DMS114 treated with DMSO at 0.1 percent for 48 hours (cell line): ENCODE measurements around the gene CALY.
A peak's percentile ranks its signal among the peaks of the same experiment; 100 is the strongest.
"Not testable (repeated sequence)": the region's sequence is repeated elsewhere in the genome, so short reads cannot be mapped to it uniquely, and the experiment has no call there.

Experiments
- DNase-seq: peaks from one replicate; lab custom pipeline; 2025; ENCODE audit not compliant: unreplicated experiment; lab: John Stamatoyannopoulos, UW

CALY gene

GRCh38 chr10:133336577-133337369, at the start of gene CALY:
Gene CALY (minus strand): TSS chr10:133336896. CDS start chr10:133328989, 7,907 bp downstream.
- peak; percentile 39 for DNase-seq

GRCh38 chr10:133385214-133385613, 48.5 kb upstream of the CALY start:
- no peak for DNase-seq

- no peak for DNase-seq
These were observed 47.4 kb upstream of the CALY start for GRCh38 chr10:133384071-133384470.

GRCh38 chr10:133383551-133383950, 46.9 kb upstream of the CALY start:
- DNase-seq = no peak

GRCh38 chr10:133381036-133381435, 44.3 kb upstream of the CALY start:
- DNase-seq = no peak

- no peak for DNase-seq
These were observed 43.3 kb upstream of the CALY start for GRCh38 chr10:133379801-133380666.

- no peak for DNase-seq
These were observed 42.6 kb upstream of the CALY start, which contains the start of gene PAOX for GRCh38 chr10:133379152-133379800. Gene PAOX (plus strand): TSS chr10:133379262. CDS start chr10:133379317, 55 bp downstream.

GRCh38 chr10:133378251-133379096, 41.8 kb upstream of the CALY start:
- DNase-seq = peak; percentile 26

- DNase-seq = no peak
These were observed 41.1 kb upstream of the CALY start for GRCh38 chr10:133377818-133378250.

GRCh38 chr10:133377025-133377817, 40.5 kb upstream of the CALY start:
- DNase-seq = no peak

- not testable (repeated sequence) for DNase-seq
These were observed 39.5 kb upstream of the CALY start for GRCh38 chr10:133376183-133376582.

GRCh38 chr10:133375357-133376115, 38.8 kb upstream of the CALY start:
- DNase-seq = no peak

- DNase-seq = peak; percentile 84
These were observed 36.7 kb upstream of the CALY start, which contains the start of gene ECHS1 for GRCh38 chr10:133373174-133374090. Gene ECHS1 (minus strand): TSS chr10:133373354. CDS start chr10:133373333, 21 bp downstream.

- DNase-seq = no peak
These were observed 35.8 kb upstream of the CALY start for GRCh38 chr10:133372507-133372906.

GRCh38 chr10:133370030-133370786, 33.5 kb upstream of the CALY start:
- DNase-seq = no peak

- DNase-seq = no peak
These were observed 31.5 kb upstream of the CALY start for GRCh38 chr10:133368153-133368552.

GRCh38 chr10:133367461-133367860, 30.8 kb upstream of the CALY start:
- not testable (repeated sequence) for DNase-seq
